Stimulated activated CD4-positive, alpha-beta T cell treated with anti-CD3 and anti-CD28 coated beads, Interleukin-1b, Interleukin-23, amount 100 ng/mL, for 4 hours (primary cell): ENCODE measurements around the gene MYOZ2.
"Not testable (repeated sequence)": the region's sequence is repeated elsewhere in the genome, so short reads cannot be mapped to it uniquely, and the experiment has no call there.

Experiments used
- DNase-seq, 2 donors: peaks; one replicate each; pipeline ENCODE4 v3.0.0-alpha.2; 2020; ENCODE audit warnings: low read depth in 2 of 2

The MYOZ2 gene

DNA sequence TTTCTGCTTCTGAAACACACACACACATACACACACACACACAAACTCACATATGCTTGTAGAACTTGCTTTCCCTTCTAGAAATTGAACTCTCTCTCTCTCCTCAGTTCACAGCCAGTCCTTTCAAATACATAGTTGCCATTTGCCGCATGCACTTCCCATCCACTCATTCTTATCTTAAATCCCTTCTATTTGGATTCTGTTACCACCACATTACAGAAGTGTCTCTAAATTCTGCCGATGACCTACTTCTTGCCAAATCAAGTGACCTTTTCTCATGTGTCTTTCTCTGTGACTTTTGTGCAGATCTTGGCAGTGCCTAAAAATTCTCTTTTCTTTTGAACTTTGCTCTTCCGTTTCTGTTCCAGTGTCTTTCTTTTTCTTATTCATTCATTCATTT, 7.5 kb upstream of the MYOZ2 start:
- no peak for DNase-seq

GRCh38 chr4:119130365-119131065, 5.1 kb upstream of the MYOZ2 start:
- DNase-seq, result no peak

DNA sequence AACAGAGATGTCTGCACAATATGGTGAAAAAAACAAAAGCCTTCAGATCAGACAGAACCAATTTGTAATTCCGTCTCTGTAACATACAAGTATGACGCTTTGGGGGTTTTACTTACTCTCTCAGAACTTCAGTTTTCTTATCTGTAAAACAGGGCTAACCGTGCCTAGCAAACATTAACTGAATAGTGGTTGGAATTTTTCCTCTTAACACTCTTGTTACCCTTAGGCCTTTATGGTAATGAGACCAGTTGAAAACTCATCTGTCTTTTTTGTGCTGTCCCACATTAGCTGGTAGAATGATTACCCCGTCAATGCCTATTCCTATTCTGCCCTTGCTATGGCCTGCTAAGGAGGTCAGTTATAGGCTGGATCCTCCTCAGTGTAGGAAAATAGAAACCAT, 4.5 kb upstream of the MYOZ2 start:
- DNase-seq, result no peak

DNA sequence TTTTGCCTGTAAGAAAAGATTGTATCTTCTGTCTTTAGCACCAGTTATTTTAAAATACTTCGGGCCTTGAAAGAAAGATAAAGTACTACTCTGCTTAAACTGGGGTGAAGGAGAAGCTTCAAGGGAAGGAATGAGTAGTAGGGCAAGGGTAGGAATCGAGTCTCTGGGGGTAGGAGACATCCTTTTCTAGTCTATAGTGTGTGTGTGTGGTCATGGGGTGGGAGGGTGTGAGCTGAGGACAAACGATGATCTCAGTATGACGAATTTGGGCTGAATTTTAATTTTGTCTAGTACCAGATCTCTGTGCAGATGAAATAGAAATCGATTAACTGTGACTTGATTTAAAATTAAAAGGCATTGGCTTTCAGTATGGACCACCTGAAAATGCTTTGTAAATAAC, 3.3 kb upstream of the MYOZ2 start:
- DNase-seq, result no peak

DNA sequence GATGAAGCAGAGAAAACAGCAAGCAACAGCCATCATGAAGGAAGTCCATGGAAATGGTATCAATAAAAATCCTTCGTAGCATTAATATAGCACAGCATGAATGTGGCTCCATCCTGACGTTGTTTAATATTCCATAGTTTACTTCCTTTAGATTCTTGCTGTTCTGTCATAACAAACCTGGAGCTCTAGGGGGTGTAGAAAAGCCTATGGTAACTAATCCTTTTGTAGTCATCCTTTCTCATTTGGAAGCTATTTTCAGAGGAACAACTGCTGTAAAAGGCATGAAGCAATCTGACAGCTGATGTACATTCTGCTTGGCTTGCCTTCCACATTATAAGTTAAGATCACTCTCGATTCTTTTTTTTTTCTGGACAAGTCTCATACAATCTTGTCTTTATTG, 914 bp downstream of the MYOZ2 start:
- DNase-seq, result no peak

- no peak for DNase-seq
Observed at GRCh38 chr4:119138046-119138445, 2.4 kb downstream of the MYOZ2 start.

DNA sequence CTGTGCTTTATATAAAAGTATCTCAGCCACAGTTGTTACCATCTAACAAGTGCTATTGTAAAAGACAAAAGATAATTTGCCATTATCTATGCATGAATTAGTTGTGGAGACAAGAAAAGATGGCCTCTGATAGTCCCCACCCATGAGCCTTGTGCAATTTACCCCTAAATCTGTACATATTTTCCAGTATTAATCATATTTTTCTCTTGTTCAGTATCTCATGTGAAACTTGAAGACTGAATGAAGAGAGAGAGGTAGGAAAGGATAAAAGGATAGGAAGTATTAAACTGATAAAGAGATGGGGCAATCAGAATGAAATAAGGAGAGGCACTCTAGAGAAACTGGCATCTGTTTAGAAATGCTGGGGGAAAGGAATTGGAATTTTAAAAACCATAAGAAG, 3.7 kb downstream of the MYOZ2 start:
- no peak for DNase-seq

GRCh38 chr4:119139822-119140252, 4.2 kb downstream of the MYOZ2 start:
- DNase-seq, result no peak

- not testable (repeated sequence) for DNase-seq
Observed at GRCh38 chr4:119141283-119141682, 5.7 kb downstream of the MYOZ2 start.

GRCh38 chr4:119142833-119143232, 7.2 kb downstream of the MYOZ2 start:
- DNase-seq, result no peak

GRCh38 chr4:119143341-119143740, 7.7 kb downstream of the MYOZ2 start:
- not testable (repeated sequence) for DNase-seq

- no peak for DNase-seq
Observed at GRCh38 chr4:119149110-119149509, 13.5 kb downstream of the MYOZ2 start.

- DNase-seq, result no peak
Observed at GRCh38 chr4:119151161-119151560, 15.5 kb downstream of the MYOZ2 start.

- DNase-seq, result no peak
Observed at GRCh38 chr4:119152741-119153140, 17.1 kb downstream of the MYOZ2 start.

GRCh38 chr4:119162174-119162573, 26.5 kb downstream of the MYOZ2 start:
- no peak for DNase-seq

- no peak for DNase-seq
Observed at GRCh38 chr4:119165767-119166166, 30.1 kb downstream of the MYOZ2 start.

GRCh38 chr4:119170195-119170594, 34.6 kb downstream of the MYOZ2 start:
- DNase-seq, result no peak

DNA sequence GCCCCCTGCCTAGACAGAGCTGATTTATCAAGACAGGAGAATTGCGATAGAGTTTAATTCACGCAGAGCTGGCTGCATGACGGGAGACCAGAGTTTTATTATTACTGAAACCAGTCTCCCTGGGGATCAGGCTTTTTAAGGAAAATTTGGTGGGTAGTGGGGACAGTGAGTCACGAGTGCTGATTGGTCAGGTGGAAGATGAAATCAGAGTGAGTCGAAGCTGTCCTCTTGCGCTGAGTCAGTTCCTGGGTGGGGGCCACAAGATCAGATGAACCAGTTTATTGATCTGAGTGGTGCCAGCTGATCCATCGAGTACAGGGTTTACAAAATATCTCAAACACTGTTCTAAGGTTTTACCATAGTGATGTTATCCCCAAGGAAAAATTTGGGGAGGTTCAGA, 36.6 kb downstream of the MYOZ2 start:
- DNase-seq, result no peak

- DNase-seq, result not testable (repeated sequence)
Observed at GRCh38 chr4:119173729-119174361, 38.2 kb downstream of the MYOZ2 start.

DNA sequence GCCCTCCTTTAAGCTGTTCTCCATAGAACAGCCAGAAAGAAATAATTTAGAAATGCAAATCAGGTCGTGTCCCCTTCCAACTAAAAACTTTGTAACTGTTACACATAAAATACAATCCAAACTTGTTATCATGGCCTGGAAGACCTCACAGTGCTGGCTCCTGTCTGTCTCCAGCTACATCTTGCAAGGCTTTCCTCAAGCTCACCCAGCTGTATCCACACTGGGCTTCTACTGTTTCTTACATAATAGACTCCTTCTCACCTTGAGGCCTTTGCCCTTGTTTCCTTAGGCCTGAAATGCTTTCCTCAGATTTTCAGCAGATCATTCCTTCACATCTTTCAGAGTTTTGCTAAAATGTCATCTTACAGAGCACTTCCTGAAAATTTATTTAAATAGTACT, 43.4 kb downstream of the MYOZ2 start:
- no peak for DNase-seq

DNA sequence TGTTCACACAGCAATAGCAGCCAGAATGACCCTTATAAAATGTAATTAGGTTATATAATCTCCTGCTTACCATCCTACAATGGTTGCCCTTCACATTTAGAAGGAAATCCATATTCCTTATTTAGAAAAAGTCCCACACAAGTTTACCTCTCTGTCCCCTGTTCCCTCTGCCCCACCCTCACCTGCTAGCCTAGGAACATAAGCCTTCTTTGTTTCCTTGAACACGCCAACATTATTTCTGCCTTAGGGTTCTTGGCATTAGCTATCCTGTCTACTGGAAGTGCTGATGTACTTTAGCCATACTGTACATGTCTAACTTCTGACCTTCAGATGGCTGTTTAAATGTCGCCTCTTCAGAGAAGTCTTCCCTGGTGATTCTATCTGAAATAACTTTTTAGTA, 48.5 kb downstream of the MYOZ2 start:
- no peak for DNase-seq

- DNase-seq, result no peak
Observed at GRCh38 chr4:119189638-119190037, 54.0 kb downstream of the MYOZ2 start.

- DNase-seq, result no peak
Observed at GRCh38 chr4:119190354-119190753, 54.7 kb downstream of the MYOZ2 start.

GRCh38 chr4:119191505-119191904, 55.9 kb downstream of the MYOZ2 start:
- DNase-seq, result no peak
